AG08396 (cell line): ENCODE data around the gene COA3.
A peak's percentile ranks its signal among the peaks of the same experiment; 100 is the strongest.

Source experiments
- DNase-seq: peaks from one replicate; pipeline ENCODE4 v3.0.0; 2012; ENCODE audit warnings: low spot score, mixed read lengths

The COA3 gene, protein sequence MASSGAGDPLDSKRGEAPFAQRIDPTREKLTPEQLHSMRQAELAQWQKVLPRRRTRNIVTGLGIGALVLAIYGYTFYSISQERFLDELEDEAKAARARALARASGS

DNA sequence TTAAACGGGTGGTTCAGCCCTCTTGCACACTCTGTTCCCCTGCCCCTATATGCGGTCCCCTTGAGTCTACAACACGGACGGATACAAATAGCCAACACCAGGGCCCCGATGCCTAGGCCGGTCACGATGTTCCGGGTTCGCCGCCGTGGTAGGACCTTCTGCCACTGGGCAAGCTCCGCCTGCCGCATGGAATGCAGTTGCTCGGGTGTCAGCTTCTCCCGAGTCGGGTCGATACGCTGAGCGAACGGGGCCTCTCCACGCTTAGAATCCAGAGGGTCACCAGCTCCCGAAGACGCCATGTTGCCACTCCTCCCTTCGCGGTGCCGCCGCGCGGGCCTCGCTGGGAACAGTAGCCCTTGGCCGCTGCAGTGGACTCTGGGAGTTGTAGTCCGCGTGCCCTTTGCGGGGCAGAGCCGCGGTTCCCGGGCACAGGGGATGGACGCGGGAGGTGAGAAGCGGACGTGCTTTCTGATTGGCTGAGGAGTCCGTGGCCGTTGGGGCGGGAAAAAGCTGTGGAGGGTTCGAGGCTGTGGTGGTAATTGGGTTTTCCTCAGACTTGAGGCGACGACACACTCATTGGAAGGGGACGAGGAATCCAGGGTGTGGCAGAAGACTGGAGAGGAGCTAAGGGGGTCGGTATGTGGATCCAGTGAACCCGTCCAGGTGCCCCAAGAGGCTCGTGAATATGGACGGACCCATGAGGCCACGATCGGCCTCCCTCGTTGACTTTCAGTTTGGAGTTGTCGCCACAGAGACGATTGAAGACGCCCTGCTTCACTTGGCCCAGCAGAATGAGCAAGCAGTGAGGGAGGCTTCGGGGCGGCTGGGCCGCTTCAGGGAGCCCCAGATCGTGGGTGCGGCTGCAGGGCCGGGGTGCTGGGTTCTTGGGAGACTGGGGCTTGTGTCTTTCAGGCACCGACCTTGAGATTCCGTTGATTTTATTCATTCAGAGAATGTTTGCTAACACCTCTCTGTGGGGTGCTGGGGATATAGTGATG, at the start of gene COA3, which contains the start of gene CNTD1:
COA3 (minus strand) TSS at position 322 of the 998 bp plus-strand sequence; CDS start at position 299, 23 bp downstream.
CNTD1 (plus strand) TSS at position 479 of the 998 bp plus-strand sequence; CDS start at position 686, 207 bp downstream.
- peak; percentile 93 for DNase-seq

DNA sequence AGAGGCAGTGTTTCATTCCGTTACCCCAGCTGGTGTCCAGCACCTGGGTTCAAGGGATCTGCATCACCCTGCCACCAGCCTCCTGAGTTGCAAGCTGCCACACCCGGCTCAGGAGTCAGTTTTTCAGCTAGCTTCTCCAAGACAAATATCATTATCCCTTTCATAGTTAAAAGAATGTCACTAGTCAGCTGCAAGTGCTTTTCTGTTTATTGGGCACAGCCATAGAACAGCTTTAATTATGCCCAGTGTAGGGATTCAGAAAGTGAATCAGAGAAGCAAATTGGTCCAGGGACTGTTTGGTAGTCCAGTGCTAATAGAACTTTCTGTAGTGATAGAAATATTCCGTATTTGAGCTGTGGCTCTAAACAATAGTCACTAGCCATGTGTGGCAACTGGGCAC, 49.6 kb upstream of the COA3 start:
- no peak for DNase-seq

DNA sequence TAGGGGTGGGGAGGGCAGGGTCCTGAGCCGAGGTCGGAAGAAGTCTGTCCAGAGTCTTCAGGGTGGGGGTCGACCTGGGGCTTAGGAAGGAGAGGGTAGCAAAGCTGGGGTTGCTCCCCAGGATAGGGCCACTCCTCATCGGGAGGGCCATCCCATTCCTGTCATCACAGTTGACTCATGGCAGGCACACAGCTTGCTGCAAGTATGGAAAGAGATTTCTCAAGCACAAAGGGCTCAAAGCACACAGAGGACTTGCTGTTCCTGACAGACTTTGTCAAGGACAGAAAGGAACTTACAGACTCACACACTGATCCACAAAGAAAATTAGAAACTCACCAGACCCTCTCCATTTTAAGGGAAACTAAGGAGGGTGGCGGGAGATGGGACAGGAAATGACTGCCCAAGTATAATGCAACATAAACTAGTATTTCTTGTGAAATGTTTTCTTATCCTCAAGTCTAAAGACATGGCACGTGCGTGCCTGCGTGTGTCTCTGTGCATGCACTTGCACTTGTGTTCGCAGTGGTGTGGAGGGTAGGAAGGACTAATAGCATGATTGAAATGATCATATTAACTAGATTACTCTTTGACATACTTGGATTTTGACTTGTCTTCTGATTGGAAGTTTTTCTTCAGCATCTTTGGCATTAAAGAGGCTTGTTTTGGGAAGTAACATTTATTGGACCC, 48.2 kb upstream of the COA3 start:
- DNase-seq = peak; percentile 58

DNA sequence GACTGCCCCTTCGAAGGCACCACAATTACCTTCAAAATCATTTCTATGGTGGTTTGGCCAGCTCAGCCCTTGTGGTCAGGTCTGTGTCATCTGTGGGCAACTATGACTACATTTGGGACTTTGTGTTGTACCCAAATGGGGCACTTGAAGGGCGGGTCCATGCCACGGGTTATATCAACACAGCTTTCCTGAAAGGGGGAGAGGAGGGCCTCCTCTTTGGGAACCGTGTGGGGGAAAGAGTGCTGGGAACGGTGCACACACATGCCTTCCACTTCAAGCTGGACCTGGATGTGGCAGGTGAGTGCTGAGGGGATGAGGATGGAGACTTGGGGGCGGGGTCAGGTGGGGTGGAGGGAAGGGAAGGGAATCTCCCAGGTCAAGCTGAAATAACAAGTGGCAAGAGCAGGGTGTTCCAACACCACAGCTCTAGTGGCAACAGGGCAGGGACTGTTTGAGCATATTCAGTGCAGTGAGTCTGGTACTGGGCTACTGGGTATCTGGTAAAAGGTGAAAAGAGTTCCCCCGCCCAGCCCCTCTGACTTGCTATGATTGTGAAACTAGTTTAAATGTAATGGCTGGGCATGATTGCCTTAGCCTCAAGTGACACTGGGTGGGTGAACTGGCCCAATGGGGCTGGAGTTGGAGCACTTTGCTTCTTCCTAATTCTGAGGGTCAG, 47.6 kb upstream of the COA3 start:
- no peak for DNase-seq

DNA sequence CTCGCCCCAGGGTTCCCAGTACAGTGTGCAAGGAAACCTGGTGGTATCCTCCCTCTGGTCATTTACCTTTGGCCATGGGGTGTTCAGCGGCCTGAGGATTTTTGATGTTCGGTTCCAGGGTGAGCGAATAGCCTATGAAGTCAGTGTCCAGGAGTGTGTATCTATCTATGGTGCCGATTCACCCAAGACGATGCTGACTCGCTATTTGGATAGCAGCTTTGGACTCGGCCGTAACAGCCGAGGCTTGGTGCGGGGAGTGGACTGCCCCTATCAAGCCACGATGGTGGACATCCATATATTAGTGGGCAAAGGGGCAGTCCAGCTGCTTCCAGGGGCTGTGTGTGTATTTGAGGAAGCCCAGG, 47.0 kb upstream of the COA3 start:
- no peak for DNase-seq

DNA sequence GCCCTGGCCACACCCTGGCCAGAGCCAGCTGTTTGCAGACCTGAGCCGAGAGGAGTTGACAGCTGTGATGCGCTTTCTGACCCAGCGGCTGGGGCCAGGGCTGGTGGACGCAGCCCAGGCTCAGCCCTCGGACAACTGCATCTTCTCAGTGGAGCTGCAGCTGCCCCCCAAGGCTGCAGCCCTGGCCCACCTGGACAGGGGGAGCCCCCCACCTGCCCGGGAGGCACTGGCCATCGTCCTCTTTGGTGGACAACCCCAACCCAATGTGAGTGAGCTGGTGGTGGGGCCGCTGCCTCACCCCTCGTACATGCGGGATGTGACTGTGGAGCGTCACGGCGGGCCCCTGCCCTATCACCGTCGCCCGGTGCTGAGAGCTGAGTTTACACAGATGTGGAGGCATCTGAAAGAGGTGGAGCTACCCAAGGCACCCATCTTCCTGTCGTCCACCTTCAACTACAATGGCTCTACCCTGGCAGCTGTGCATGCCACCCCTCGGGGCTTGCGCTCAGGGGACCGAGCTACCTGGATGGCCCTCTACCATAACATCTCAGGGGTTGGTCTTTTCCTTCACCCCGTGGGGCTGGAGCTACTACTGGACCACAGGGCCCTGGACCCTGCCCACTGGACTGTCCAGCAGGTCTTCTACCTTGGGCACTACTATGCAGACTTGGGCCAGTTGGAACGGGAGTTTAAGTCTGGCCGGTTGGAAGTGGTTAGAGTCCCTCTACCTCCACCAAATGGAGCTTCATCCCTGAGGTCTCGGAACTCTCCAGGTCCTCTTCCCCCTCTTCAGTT, 46.5 kb upstream of the COA3 start:
- no peak for DNase-seq

DNA sequence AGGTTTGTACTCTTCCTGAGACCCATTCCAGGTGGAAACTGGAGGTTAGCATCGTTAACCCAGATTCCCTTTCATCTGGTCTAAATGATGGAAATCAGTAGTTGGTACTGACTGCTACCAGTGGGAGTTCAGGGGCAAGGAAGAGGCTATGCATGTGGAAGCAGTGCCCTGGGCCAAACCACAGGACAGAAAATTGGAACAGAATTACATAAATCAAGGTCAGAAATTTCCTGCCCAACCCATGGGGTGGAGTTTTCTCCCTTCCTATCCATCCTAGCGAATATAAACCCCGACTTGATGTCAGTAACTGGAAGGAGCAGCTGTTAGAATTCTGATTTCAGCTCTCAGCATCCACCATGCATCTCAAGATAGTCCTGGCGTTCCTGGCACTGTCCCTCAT, 45.8 kb upstream of the COA3 start, which contains the start of gene AOC2:
AOC2 (plus strand) TSS at position 310 of the 400 bp plus-strand sequence; CDS start at position 357, 47 bp downstream.
- no peak for DNase-seq

DNA sequence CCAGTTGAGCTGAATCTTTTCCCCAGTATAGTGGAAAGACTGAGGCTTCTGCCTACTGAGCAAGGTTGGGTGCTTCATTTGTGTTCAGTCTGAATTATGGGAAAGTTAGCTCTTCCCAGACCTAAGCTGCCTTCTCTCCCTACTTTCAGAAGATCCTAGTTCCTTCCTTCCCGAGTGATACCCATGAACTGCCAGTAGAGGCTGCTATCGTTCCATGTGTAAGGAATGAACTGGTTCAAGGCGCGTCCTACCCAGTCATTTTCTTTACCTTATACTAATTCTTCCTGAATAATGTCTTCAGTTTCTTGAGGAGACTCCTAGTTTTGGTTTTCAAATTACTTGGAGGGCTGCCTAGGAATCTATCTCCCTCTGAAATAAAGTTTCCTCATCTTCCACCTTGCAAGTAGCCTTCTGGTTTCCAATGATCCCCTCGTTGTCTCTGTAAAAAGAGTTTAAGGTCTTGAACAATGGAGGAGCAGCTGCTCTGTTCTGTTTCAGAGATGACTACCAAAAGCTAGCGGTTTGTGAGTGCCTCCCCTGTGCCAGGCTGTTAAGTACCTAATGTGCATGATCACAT, 44.9 kb upstream of the COA3 start:
- DNase-seq = peak; percentile 82

DNA sequence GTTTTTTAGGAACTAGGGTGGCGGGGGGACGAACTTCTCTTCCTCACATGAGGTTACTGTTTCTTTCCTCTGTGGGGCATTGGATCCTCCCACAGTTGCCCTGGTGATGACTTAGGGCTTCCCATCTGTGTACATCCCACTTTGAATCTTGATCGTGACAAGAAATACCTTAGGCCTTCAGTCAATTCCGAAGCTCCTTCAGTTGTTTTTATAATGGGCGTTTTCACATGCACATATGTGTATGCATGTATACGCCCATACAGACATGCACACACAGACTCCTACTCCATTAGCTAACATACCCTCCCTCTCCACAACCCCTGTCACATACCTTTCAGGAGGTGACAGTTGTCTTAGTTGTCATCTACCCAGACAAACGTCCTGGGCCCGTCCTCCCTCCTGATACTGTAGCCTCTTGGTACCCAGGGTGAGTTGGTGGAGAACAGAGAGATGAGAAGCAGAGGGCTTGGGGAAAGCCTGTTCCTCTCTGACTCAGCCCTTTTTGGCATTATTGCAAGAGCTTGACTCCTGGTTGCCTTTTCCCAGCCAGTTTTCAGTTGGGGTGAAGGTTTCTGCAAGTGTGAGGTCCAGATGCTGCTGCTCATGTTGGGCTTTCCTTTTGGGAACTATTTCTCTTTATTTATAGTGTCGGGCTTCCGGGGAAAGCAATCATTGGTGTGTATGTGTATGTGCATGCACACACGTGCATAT, 43.6 kb upstream of the COA3 start:
- peak; percentile 53 for DNase-seq

DNA sequence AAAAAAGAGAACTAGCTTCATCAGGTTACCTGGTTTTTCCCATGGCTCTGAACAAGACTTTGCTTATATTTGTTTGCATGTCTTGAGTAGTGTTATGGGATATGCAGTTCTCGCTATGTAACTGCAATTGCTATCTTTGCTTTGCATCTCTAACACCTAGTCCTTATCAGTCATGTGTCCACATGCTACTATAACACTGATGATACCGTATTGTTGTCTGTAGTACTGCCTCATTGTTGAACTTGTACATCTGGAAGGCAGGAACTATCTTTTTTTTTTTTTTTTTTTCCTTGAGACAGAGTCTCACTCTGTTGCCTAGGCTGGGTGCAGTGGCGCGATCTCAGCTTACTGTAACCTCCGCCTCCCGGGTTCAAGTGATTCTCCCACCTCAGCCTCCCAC, 37.2 kb upstream of the COA3 start:
- no peak for DNase-seq

DNA sequence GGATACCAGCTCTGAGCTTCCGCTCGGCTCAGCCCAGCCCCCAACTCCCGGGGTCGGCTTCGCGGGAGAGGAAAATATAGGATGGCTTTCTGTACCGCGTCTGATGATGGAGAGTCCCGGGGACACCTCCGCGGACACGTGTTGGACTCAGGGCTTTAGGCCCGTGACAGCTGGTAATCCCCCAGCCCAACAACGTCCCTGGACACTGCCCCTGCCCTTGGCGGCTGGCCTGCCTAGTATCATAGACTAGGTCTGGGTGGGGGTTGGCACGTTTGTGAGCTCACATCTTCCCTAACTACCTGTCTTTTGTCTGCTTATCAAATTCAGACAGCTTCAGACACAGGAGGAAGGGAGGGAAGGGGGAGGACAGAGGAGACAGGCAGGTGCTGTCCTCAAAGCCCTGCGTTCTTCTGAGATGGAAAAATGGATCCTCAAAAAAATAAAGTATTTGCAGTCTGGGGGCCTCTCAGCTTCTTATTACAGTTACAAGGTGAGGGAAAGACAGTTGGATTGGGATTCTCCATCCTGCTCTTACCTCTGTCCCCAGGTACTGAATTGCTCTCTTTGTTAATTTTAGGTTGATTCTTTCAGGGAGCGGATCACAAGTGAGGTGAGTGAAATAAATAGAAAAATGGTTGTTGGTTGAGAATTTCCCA, 35.4 kb upstream of the COA3 start:
- DNase-seq = no peak

DNA sequence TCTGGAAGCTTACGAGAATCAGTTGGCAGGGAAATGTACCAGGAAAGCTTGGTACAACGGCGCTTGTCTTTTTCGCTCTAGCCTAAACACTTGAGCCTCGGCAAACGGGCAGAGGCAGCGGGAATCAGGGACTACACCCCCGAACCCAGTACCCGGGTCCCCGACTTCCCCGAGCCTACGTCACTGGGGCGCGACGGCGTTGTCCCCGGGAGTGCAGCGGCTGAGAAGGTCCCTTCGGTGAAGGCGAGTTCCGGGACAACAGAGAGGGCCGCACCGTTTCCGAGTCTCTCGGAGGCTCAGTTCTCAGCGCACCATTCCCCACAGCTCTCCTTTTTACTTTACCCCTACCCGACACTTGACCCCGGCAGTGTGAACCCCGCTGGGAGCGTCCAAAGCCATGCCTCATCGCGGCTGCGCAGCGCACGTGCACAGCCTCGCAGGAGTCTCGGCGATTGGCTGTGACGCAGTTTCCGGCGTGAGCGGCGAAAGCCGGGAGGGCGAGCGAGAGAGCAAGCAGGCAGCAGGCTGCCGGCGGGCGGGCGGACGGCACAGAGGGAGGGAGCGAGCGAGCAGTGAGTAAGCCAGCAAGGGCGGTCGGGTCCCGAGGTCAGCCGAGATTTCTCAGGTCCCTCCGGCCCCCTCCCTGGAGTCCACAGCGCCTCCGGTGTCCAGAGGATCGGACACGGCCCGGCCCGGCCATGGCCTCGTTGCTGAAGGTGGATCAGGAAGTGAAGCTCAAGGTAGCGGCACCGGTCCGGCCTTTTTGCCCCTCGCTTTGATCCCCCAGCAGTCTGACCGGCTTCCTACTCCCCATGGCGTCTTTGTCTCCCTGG, 34.6 kb upstream of the COA3 start, which contains the start of gene PSME3:
PSME3 (plus strand) TSS at position 464 of the 833 bp plus-strand sequence; CDS start at position 699, 235 bp downstream.
- DNase-seq = peak; percentile 91

DNA sequence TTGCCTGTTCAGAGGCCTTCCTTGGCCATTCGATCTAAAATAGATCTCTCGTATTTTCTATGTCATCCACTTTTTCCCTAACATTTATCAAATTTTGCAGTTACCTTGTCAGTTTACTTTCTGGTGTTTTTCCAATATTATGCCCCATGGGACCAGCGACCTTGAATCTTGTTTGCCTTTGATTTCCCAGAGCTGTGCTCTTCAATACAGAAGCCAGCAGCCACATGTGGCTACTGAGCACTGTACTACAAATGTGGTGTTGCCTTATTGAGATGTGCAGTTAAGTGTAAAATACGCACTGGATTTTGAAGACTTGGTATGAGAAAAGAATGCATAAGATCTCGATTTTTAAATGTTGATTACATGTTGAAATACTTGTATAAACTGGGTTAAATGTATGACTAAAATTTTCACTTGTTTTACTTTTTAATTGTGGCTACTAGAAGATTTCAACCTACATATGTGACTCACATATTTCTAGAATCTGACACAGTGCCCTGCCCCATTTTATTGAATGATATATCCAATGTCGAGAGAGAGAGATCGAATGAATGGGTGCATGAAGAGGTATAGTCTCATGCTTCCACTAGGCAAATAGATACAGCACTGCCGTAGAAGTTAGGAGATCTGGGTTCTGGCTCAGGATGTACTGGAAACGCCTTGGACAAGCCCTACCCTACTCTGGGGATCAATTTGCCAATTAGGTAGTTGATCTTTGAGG, 33.9 kb upstream of the COA3 start:
- no peak for DNase-seq

DNA sequence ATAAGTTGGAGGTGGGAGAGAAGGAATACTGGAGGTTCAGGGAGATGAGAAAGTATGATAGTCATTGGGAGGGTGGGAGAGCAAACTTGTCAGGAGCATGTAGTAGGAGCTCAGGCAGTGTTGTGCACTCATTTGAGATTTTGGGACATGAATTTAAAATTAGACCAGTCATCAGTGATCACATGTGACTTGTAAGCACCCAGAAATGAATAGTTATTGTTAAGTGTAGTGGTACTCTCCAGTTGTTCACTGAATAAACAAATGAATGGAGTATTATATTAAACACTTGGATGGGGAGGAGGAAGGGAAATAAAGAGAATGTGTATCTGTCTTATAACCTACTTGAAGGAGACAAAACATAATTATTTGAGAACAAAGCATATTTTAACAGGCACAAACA, 32.5 kb upstream of the COA3 start:
- DNase-seq = no peak

DNA sequence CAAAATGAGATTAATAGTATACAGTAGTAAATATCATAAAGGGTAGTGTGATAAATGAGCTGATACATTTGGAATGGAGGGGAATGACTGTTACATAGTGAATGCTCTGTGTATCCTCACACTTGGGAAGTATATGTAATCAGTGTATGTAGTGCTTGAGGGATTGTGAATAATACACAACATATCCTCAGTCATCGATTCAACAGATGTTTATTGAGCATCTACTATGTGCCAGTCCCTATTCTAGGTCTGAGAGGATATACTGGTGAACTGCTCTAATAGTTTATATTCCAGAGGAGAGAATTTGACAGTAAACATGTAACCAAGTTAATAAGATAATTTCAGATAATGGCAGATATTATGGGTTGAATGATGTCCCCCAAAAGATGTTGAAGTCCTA, 29.0 kb upstream of the COA3 start:
- DNase-seq = no peak

DNA sequence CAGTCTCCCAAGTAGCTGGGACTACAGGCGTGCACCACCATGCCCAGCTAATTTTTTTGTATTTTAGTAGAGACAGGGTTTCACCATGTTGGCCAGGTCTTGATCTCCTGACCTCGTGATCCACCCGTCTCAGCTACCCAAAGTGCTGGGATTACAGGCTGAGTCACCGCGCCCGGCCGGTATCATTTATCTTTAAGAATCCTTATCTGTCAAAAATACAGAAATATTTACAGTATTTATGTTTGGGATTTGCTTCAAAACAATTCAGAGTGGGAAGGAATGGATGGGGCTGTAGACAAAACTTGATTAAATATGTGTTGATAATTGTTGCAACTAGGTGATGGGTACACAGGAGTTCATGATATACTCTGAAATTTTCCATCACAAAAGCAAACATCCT, 22.7 kb upstream of the COA3 start:
- no peak for DNase-seq

DNA sequence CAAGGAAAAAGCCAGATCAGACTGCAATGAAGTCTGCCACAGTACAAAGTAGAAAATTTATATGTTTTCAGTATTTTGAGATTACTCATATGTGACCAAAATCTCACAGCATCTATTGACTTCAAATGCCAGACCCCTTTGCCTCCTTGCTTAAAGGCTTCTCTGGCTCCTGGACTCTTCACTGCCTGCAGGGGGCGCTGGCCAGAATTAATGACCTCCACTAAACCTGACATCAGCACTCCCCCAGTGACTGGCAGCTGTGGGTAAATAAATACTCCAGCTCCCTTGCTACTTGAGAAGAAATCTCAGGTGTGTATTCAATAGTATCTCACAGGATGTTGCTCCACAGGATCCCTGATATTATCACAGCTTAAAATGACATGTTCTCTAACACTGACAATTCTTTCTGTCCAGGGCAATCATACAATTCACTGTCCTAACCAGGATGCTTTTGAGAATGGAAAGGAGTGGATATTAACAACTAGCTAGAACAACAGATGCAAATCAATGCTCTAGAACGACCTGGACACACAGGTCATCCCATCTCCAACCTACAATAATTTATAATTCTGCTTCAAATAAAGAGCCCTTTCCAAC, 21.5 kb upstream of the COA3 start:
- DNase-seq = peak; percentile 47

DNA sequence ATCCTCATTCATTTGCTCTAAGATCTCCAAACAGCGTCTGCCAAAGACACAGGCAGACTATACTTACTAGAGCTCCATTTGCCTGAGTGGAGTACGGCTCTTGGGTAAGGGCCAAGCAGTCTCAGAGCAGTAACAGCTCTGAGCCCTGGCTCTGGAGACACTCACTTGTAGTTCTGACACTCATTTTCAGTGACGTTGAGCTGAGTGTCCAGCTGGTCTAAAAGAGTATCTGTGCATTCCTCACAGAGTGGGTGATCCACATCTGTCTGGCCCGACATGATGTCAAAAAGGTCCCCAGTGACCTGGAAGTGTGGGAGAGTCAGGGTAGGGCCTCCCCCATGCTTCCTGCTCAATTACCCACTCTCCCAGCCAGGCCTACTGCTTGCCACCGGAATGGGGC, 19.9 kb upstream of the COA3 start:
- no peak for DNase-seq
